Fibroblast of the aortic adventitia (primary cell): Measurements from ENCODE around the gene SLC7A10. TPM values are rescaled to one million over a fixed set of nuclear protein-coding genes. Genes with fewer than 3 reads are reported as not detected.

Source experiments
- DNase-seq: peaks from one replicate; pipeline ENCODE4 v3.0.0-alpha.2; 2010; ENCODE audit warnings: low read depth
- H3K4me3 ChIP-seq: 2 replicates; pipeline ENCODE4 v1.5.1; 2011; ENCODE audit warnings: low read depth, mild to moderate bottlenecking, control low read depth, low read length, moderate library complexity
- CTCF ChIP-seq: IDR thresholded peaks from 2 replicates; pipeline ENCODE4 v1.5.1; 2011; ENCODE audit warnings: mild to moderate bottlenecking, low read length, control low read depth, inconsistent platforms; ENCODE audit not compliant: insufficient read depth
- total RNA-seq: library from RNA; depleted of rRNA; stranded (reverse); fragments of >200 nt; gene quantifications from 2 replicates; pipeline ENCODE4 v1.2.3, GENCODE V29; 2012; ENCODE audit warnings: low replicate concordance

Gene SLC7A10
- total RNA-seq, 1 donor = not detected

GRCh38 chr19:33196446-33197193 lies 29.0 kb downstream of the SLC7A10 start:
- TF ChIP-seq CTCF = no peak
- no peak overlapping the region for H3K4me3 ChIP-seq
- no peak for DNase-seq

- H3K4me3 ChIP-seq = peak overlapping the region; percentile 73
- TF ChIP-seq CTCF = no peak
- no peak for DNase-seq
Observed at GRCh38 chr19:33195645-33196347, 29.9 kb downstream of the SLC7A10 start.

GRCh38 chr19:33194886-33195644 lies 30.6 kb downstream of the SLC7A10 start:
- peak overlapping the region; percentile 73 for H3K4me3 ChIP-seq
- peak; percentile 63 for DNase-seq
- no peak for TF ChIP-seq CTCF

- DNase-seq = no peak
- TF ChIP-seq CTCF = no peak
- peak overlapping the region; percentile 73 for H3K4me3 ChIP-seq
Observed at GRCh38 chr19:33194532-33194885, 31.1 kb downstream of the SLC7A10 start.

DNA sequence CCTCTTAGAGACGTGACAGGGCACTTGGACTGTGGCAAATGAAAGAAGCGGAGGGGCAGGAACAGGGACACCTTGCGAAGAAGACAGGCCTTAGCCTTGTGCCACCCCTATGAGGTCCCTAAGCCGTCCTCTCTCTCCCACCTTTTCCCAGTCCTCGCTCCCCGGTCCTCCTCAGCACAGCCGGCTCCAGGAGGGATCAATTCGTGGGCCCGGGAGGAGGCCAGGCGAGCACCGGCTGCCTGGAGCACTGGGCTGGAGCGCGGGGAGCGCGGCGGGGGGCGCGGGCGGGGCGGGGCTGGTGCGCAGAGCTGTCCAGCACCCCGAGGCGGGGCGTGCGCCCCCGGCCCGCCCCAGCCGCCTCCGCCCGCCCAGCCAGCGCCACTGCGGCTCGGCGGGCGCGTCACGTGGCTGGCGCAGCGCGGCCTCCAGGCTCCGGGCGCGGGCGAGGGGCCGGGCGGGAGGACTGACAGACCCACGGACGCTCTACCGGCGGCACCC lies 31.7 kb downstream of the SLC7A10 start, which contains the start of gene LRP3:
TSS of gene LRP3 (plus strand) at position 466 of the 498 bp plus-strand sequence. CDS start 456 bp downstream, outside the sequence.
- peak; percentile 12 for DNase-seq
- peak within 1 kb of the TSS; percentile 73 for H3K4me3 ChIP-seq

More for the DNA sequence above, 31.7 kb downstream of the SLC7A10 start, which contains the start of gene LRP3:
- TF ChIP-seq CTCF = no peak
